ENCODE results near the gene MACIR.

Gene MACIR

DNA sequence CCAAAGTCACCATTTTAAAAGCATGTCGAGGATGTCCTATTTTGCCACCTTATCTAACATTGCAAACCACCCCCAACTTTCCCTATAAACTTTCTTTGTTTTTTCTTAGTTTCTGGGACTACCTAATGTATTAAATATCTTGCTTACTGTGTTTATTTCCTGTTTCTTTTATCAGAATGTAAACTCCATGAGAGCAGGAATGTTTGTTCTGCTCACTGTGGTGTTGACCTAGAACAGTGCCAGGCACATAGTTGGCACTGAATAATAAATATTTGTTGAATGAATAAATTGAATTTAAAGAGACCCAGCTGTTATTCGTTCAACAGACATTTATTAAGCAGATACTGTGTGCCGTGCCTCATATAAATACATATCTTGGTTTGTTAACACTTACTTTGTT is 35.2 kb downstream of the MACIR start:
- no peak for DNase-seq

GRCh38 chr5:103294906-103295305 is 36.3 kb downstream of the MACIR start:
- no peak for DNase-seq

DNA sequence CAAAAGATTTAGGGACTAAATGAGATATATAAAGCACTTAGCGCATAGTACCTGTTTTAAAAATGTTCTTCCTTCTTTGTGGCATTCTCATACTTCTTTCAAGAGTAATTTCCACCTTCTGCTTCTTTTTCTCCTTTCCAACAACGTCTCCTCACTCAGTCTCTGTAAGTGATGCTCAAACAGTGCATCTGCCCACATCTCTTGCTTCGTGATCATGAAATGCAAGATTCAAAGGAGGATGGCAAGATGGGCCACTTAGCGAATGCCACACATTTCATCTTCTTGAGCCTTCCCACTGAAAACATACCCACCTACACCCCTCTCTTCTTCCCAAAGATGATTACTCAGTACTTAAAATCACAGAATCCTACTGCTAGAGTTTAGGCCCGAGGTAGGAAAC is 36.9 kb downstream of the MACIR start:
- no peak for DNase-seq

- DNase-seq = no peak
Measured at GRCh38 chr5:103295871-103296270, 37.3 kb downstream of the MACIR start.

GRCh38 chr5:103298117-103298516 is 39.6 kb downstream of the MACIR start:
- no peak for DNase-seq

- DNase-seq = no peak
Measured at GRCh38 chr5:103298607-103299188, 40.1 kb downstream of the MACIR start.

DNA sequence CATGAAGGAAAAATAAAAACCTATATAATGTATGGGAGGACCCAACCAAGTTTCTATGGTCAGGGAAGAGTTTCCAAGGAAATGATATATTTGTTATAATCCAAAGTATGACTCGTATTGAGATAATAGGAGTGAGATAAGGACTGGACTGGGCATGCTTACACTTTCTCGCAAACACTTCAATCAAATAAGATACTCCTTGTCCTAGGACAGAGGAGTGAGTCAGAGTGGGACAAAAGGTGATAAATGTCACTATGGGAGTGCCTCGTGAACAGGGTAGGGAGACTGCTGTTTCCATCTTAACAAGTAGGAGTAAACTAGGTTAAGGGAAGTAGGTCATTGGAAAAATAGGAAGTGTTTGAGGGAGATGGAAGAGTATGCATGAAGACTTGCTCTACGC is 47.2 kb downstream of the MACIR start:
- DNase-seq = no peak

- DNase-seq = no peak
Measured at GRCh38 chr5:103307470-103307869, 48.9 kb downstream of the MACIR start.

- DNase-seq = no peak
Measured at GRCh38 chr5:103308774-103309173, 50.2 kb downstream of the MACIR start.

DNA sequence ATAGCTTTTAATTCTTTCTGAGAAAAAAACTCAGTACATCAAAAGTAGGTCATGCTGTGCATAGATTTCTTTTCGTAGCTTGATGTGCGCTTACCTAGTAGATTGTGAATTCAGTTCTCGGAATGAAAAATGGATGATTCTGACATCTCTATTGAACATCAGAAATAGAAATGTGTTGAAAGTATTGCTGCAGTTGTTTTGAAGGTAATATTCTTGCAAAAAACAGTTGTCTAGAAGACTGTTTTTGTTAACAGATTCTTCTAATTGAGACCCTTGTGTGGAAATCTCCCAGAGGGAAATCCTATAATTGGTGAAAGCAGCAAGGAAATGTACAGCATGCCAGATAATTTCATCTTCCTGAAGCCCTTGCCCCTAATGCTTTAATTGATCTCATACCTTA is 54.5 kb downstream of the MACIR start:
- DNase-seq = no peak

DNA sequence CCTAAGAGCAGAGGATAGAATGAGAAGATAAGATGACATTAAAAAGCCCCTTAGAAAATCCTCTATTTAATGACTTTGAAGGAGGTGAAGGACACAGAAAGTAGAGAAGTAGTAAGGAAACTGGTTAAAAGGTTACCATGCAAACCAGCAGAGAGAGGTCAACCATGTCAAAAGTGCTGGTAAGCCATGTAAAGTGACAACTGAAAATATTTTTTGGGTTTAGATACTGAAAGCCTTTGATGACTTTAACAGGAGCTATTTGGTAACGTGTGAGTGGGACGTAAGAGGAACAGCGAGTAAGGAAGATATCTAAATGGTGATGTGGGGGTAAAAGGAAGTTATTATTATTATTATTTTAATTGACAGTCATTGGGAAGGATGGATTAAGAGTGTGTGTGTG is 56.9 kb downstream of the MACIR start:
- no peak for DNase-seq

DNA sequence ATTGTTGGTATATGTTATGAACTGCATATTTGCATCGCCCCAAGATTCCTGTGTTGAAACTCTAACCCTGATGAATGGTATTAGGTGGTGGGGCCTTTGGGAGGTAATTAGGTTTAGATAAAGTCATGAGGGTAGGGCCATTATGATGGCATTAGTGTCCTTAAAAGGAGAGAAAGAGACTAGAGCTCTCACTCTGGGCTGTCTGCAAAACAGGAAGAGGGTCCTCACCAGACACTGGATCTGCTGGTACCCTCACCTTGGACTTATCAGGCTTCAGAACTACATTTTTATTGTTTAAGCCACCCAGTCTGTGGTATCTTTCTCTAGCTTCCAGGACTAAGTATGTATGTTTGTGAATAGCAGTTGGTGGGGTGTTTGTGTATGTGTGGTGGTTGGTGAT is 68.9 kb downstream of the MACIR start:
- no peak for DNase-seq

- DNase-seq = no peak
Measured at GRCh38 chr5:103327893-103328292, 69.3 kb downstream of the MACIR start.

Data from GOT3 (cell line).